Stimulated activated memory B cell treated with anti-CD40 and anti-IgM and Interleukin-4, amounts not matched to agents 10 μg/mL and 1 μg/mL and 100 μg/mL, for 72 hours (primary cell): ENCODE results near the gene RPL34.
"Not testable (repeated sequence)": the region's sequence is repeated elsewhere in the genome, so short reads cannot be mapped to it uniquely, and the experiment has no call there.

Source experiments
- ATAC-seq: fragments of 150-1000 bp; cut with Tn5 transposase; 2 replicates; pipeline ENCODE4 v1.10.0; 2021
- H3K27ac Mint-ChIP-seq: one replicate; pipeline ENCODE4 v1.8.0; 2022; ENCODE audit warnings: mild to moderate bottlenecking, mixed read lengths
- H3K27me3 Mint-ChIP-seq: one replicate; pipeline ENCODE4 v1.8.0; 2022; ENCODE audit warnings: mixed read lengths
- H3K36me3 Mint-ChIP-seq: one replicate; pipeline ENCODE4 v1.8.0; 2022; ENCODE audit warnings: mixed read lengths
- H3K4me1 Mint-ChIP-seq: one replicate; pipeline ENCODE4 v1.8.0; 2022; ENCODE audit warnings: mixed read lengths
- H3K4me3 Mint-ChIP-seq: one replicate; pipeline ENCODE4 v1.8.0; 2022; ENCODE audit warnings: mild to moderate bottlenecking, moderate library complexity, mixed read lengths
- H3K9me3 Mint-ChIP-seq: one replicate; pipeline ENCODE4 v1.8.0; 2022; ENCODE audit warnings: mixed read lengths

The RPL34 gene

GRCh38 chr4:108620101-108620932 is at the start of gene RPL34:
Gene RPL34, plus strand, starts transcription at chr4:108620576. Its CDS starts 1,384 bp downstream, at chr4:108621960.
- ATAC-seq: peak; percentile 100
- H3K27me3 Mint-ChIP-seq: no peaks in the 10 kb centered on the region
- H3K9me3 Mint-ChIP-seq: no peaks in the 10 kb centered on the region
- H3K4me1 Mint-ChIP-seq: peaks cover 53% of the 10 kb centered on the region
- peaks cover 51% of the 10 kb centered on the region for H3K36me3 Mint-ChIP-seq
- H3K4me3 Mint-ChIP-seq: peak within 1 kb of the TSS; percentile 92
- peak within 1 kb of the TSS; percentile 97 for H3K27ac Mint-ChIP-seq

GRCh38 chr4:108570993-108571569 is 49.3 kb upstream of the RPL34 start:
- no peaks in the 10 kb centered on the region for H3K36me3 Mint-ChIP-seq
- no peak for ATAC-seq
- no peak overlapping the region for H3K27ac Mint-ChIP-seq
- no peaks in the 10 kb centered on the region for H3K9me3 Mint-ChIP-seq
- peaks cover 15% of the 10 kb centered on the region for H3K27me3 Mint-ChIP-seq
- no peak overlapping the region for H3K4me3 Mint-ChIP-seq
- H3K4me1 Mint-ChIP-seq: no peaks in the 10 kb centered on the region

DNA sequence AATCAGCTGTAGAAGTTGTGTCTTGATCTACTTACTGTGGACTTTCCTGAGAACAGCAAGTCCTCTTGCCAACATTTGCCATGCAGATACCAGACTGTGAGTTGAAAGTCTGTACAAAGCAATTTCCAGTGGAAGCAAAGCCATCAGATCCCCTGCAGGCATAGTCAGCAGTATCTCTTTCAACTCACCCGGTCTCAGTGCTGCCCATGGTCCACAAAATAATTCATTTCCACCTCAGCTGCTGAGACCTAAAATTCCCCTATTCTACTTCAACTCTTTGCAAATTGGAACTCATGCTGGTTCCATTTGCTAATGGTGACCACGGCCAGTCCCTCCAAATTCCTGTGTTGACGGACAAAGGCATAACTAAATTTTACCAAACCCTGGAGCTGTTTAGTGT is 46.0 kb upstream of the RPL34 start:
- H3K27ac Mint-ChIP-seq: no peak overlapping the region

GRCh38 chr4:108581083-108581482 is 39.3 kb upstream of the RPL34 start:
- no peak for ATAC-seq
- Mint-ChIP-seq H3K4me1 (no peaks in the 10 kb centered on the region), H3K4me3 (no peak overlapping the region), H3K27me3 (no peaks in the 10 kb centered on the region), H3K9me3 (no peaks in the 10 kb centered on the region), H3K36me3 (no peaks in the 10 kb centered on the region), H3K27ac (no peak overlapping the region)

More for the DNA sequence above, 46.0 kb upstream of the RPL34 start:
- H3K36me3 Mint-ChIP-seq: no peaks in the 10 kb centered on the region
- no peaks in the 10 kb centered on the region for H3K9me3 Mint-ChIP-seq
- H3K4me3 Mint-ChIP-seq: no peak overlapping the region
- H3K27me3 Mint-ChIP-seq: peaks cover 15% of the 10 kb centered on the region
- ATAC-seq: no peak
- H3K4me1 Mint-ChIP-seq: no peaks in the 10 kb centered on the region

- no peak for ATAC-seq
- Mint-ChIP-seq H3K27me3 (no peaks in the 10 kb centered on the region), H3K4me1 (no peaks in the 10 kb centered on the region), H3K9me3 (no peaks in the 10 kb centered on the region), H3K36me3 (peaks cover 10% of the 10 kb centered on the region), H3K4me3 (no peak overlapping the region), H3K27ac (no peak overlapping the region)
Observed at GRCh38 chr4:108586778-108587177, 33.6 kb upstream of the RPL34 start.

DNA sequence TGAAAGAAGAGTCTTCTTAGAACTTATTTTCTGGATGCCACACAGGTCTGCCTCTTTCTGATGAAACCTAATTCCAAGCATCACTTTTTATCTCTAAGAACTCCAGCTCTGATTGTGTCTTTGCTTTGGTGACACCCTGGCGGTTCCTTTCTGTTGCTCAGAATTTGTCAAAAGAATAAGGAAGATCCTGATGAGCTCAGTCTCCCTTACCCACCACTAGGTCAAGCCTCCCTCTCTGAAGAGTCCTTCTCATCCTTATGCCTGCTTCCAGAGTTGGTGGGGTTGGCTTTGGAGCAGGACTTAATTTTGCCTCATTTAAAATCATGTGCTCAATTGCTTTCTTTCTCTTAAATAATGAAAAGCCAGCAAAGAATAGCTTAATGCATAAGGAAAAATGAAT is 31.5 kb upstream of the RPL34 start:
- Mint-ChIP-seq H3K27me3 (no peaks in the 10 kb centered on the region), H3K4me1 (no peaks in the 10 kb centered on the region), H3K9me3 (no peaks in the 10 kb centered on the region), H3K4me3 (no peak overlapping the region), H3K27ac (no peak overlapping the region), H3K36me3 (peaks cover 25% of the 10 kb centered on the region)
- no peak for ATAC-seq

GRCh38 chr4:108589961-108590360 is 30.4 kb upstream of the RPL34 start:
- H3K27me3 Mint-ChIP-seq: no peaks in the 10 kb centered on the region
- H3K4me1 Mint-ChIP-seq: no peaks in the 10 kb centered on the region
- peaks cover 35% of the 10 kb centered on the region for H3K36me3 Mint-ChIP-seq
- no peaks in the 10 kb centered on the region for H3K9me3 Mint-ChIP-seq
- H3K27ac Mint-ChIP-seq: no peak overlapping the region
- no peak overlapping the region for H3K4me3 Mint-ChIP-seq
- no peak for ATAC-seq

GRCh38 chr4:108590776-108591175 is 29.6 kb upstream of the RPL34 start:
- no peak overlapping the region for H3K4me3 Mint-ChIP-seq
- H3K27ac Mint-ChIP-seq: no peak overlapping the region
- ATAC-seq: no peak
- H3K27me3 Mint-ChIP-seq: no peaks in the 10 kb centered on the region
- no peaks in the 10 kb centered on the region for H3K9me3 Mint-ChIP-seq
- no peaks in the 10 kb centered on the region for H3K4me1 Mint-ChIP-seq
- H3K36me3 Mint-ChIP-seq: peaks cover 36% of the 10 kb centered on the region

GRCh38 chr4:108592674-108592986 is 27.7 kb upstream of the RPL34 start:
- H3K4me3 Mint-ChIP-seq: no peak overlapping the region

DNA sequence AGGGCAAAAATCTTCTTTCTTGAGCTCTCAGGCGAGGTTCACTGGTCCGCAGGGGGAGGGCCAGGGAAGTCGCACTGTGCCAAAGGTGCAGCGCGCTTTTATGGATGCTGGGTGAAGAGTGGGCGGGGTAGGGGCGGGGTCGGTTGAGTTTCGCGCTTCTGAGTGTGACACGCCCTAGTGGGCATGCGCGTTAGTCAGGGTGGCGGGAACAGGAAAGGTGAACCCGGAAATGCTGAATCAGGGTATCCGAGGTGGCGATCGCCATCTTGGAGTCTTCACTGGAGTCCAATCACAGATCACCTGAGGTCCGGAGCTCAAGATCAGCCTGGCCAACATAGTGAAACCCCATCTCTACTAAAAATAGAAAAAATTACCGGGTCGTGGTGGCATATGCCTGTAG is 26.1 kb upstream of the RPL34 start:
- not testable (repeated sequence) for H3K4me3 Mint-ChIP-seq, H3K27me3 Mint-ChIP-seq, H3K9me3 Mint-ChIP-seq, ATAC-seq, H3K27ac Mint-ChIP-seq, H3K4me1 Mint-ChIP-seq
- H3K36me3 Mint-ChIP-seq: peaks cover 43% of the 10 kb centered on the region

More at GRCh38 chr4:108592674-108592986, 27.7 kb upstream of the RPL34 start:
- H3K4me1 Mint-ChIP-seq: no peaks in the 10 kb centered on the region
- H3K27ac Mint-ChIP-seq: no peak overlapping the region
- H3K27me3 Mint-ChIP-seq: no peaks in the 10 kb centered on the region
- H3K36me3 Mint-ChIP-seq: peaks cover 43% of the 10 kb centered on the region
- no peak for ATAC-seq
- no peaks in the 10 kb centered on the region for H3K9me3 Mint-ChIP-seq

DNA sequence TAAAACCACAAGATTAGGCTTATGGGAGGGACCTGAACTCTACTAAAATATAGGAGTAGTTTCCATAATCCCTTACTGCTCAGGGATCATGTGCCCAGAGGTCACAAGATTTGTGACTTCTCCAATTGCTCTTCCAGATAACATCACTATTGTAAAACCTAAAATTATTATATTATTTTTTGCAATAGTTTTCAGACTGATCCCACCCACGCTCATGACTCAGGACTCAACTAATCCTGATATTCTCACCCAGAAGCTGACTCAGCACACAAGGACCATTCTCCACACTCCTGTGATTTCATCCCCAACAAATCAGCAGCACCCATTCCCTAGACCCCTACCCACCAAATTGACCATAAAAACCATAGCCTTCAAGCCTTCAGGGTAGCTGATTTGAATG is 24.0 kb upstream of the RPL34 start:
- H3K9me3 Mint-ChIP-seq: no peaks in the 10 kb centered on the region

DNA sequence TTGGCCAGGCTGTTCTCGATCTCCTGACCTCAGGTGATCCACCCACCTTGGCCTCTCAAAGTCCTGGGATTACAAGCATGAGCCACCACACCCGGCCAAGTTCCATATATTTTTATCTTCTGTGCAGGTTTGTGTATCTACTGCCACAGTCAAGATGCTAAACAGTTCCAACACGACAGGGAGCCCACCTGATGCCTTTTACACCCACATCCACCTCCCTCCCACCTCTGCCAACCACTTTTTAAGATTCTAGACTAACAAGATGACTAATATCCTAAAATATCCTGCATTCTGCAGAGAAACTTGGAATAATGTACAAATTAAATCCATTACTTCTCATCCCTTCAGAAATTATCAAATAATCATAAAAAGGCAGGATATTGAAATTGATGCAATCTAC is 19.3 kb upstream of the RPL34 start:
- Mint-ChIP-seq H3K27me3 (no peaks in the 10 kb centered on the region), H3K27ac (no peak overlapping the region), H3K9me3 (no peaks in the 10 kb centered on the region), H3K36me3 (peaks cover 9% of the 10 kb centered on the region), H3K4me1 (no peaks in the 10 kb centered on the region), H3K4me3 (no peak overlapping the region)
- ATAC-seq: no peak

More for the DNA sequence above, 24.0 kb upstream of the RPL34 start:
- H3K27ac Mint-ChIP-seq: no peak overlapping the region
- H3K4me3 Mint-ChIP-seq: no peak overlapping the region
- H3K36me3 Mint-ChIP-seq: peaks cover 38% of the 10 kb centered on the region
- no peaks in the 10 kb centered on the region for H3K27me3 Mint-ChIP-seq
- ATAC-seq: no peak
- H3K4me1 Mint-ChIP-seq: no peaks in the 10 kb centered on the region

- Mint-ChIP-seq H3K9me3 (no peaks in the 10 kb centered on the region), H3K27ac (no peak overlapping the region), H3K36me3 (peaks cover 10% of the 10 kb centered on the region), H3K4me3 (no peak overlapping the region), H3K4me1 (no peaks in the 10 kb centered on the region), H3K27me3 (no peaks in the 10 kb centered on the region)
- ATAC-seq: no peak
Observed at GRCh38 chr4:108601532-108601931, 18.8 kb upstream of the RPL34 start.

DNA sequence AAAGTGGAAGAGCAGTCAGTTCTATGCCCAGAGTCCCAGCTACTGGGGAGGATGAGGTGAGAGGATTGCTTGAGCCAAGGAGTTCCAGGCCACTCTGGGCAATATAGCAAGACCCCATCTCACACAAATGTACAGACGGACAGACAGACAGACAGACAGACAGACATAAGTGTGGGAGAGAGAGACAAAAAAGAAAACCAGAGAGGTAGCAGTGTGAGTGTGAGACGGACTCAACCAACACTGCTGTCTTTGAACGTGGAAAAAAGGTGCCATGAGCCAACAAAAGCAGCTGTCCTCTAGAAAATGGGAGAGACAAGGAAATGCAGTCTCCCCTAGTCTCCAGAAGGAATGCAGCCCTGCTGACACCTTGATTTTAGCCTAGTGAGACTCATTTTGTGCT is 18.2 kb upstream of the RPL34 start:
- peaks cover 5% of the 10 kb centered on the region for H3K9me3 Mint-ChIP-seq
- ATAC-seq: no peak
- peaks cover 13% of the 10 kb centered on the region for H3K36me3 Mint-ChIP-seq
- no peaks in the 10 kb centered on the region for H3K27me3 Mint-ChIP-seq
- no peaks in the 10 kb centered on the region for H3K4me1 Mint-ChIP-seq
- no peak overlapping the region for H3K4me3 Mint-ChIP-seq
- no peak overlapping the region for H3K27ac Mint-ChIP-seq

DNA sequence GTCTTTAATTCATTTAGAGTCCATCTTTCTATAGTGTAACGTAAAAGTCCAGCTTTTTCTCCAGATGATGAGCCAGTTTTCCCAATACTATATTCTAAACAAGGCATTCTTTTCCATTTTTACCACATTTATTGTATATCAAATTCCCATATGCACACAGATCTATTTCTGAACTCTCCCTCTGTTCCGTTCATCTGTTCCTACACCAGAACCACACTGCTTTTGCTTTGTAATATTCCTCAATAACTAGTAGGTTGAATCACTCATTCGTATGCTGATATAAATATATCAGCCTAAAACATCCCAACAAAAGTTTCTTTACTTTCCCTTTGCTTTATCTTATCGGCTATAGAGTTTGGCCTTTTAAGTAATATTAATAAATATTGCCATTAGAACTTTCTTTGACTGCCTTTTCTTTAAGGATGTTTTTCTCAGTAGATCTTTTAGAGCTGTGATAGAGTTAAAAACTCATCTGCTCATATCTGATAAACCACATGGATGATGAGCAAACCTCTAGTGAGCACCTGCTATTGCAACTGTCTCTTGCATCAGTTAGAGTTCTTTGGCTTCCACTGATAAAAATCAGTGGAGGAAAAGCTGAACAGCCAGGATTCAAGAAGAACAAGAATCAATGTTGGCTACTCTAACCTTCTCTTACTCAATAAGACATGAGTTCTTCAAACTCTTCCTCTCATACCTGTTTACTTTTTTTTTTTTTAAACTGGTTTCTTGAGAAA is 13.1 kb upstream of the RPL34 start:
- H3K36me3 Mint-ChIP-seq: peaks cover 35% of the 10 kb centered on the region
- peaks cover 5% of the 10 kb centered on the region for H3K9me3 Mint-ChIP-seq

GRCh38 chr4:108611365-108611764 is 9.0 kb upstream of the RPL34 start:
- H3K4me3 Mint-ChIP-seq: no peak overlapping the region
- H3K9me3 Mint-ChIP-seq: peaks cover 5% of the 10 kb centered on the region
- no peak for ATAC-seq

More for the DNA sequence above, 13.1 kb upstream of the RPL34 start:
- Mint-ChIP-seq H3K27ac (no peak overlapping the region), H3K27me3 (no peaks in the 10 kb centered on the region), H3K4me1 (no peaks in the 10 kb centered on the region), H3K4me3 (no peak overlapping the region)
- ATAC-seq: no peak

More at GRCh38 chr4:108611365-108611764, 9.0 kb upstream of the RPL34 start:
- H3K27me3 Mint-ChIP-seq: no peaks in the 10 kb centered on the region
- H3K27ac Mint-ChIP-seq: no peak overlapping the region
- no peaks in the 10 kb centered on the region for H3K4me1 Mint-ChIP-seq
- peaks cover 47% of the 10 kb centered on the region for H3K36me3 Mint-ChIP-seq
